ENCODE data around the gene GLE1.

The GLE1 gene

GRCh38 chr9:128481561-128481960 is 23.0 kb upstream of the GLE1 start:
- no peak for DNase-seq (ENCODE audit: low read depth)
- H3K4me3 ChIP-seq (ENCODE audit: low read depth, low read length): no peak overlapping the region
- TF ChIP-seq MYC (IDR thresholded peaks at IDR 0.05; ENCODE audit: low read depth, low read length) (no peak), CTCF (IDR thresholded peaks at IDR 0.05; ENCODE audit: low read depth, low read length) (no peak), POLR2A (IDR thresholded peaks at IDR 0.05; ENCODE audit: extremely low read depth, insufficient read length) (no peak), MAX (IDR thresholded peaks at IDR 0.05; ENCODE audit: low read depth, low read length) (no peak)

- TF ChIP-seq MYC (IDR thresholded peaks at IDR 0.05; ENCODE audit: low read depth, low read length): no peak
- no peak for TF ChIP-seq POLR2A (IDR thresholded peaks at IDR 0.05; ENCODE audit: extremely low read depth, insufficient read length)
- TF ChIP-seq CTCF (IDR thresholded peaks at IDR 0.05; ENCODE audit: low read depth, low read length): no peak
- TF ChIP-seq MAX (IDR thresholded peaks at IDR 0.05; ENCODE audit: low read depth, low read length): no peak
- H3K4me3 ChIP-seq (ENCODE audit: low read depth, low read length): no peak overlapping the region
- DNase-seq (ENCODE audit: low read depth): no peak
Measured at GRCh38 chr9:128482186-128482585, 22.3 kb upstream of the GLE1 start.

- DNase-seq (ENCODE audit: low read depth): no peak
- no peak for TF ChIP-seq CTCF (IDR thresholded peaks at IDR 0.05; ENCODE audit: low read depth, low read length)
- TF ChIP-seq MYC (IDR thresholded peaks at IDR 0.05; ENCODE audit: low read depth, low read length): no peak
- no peak for TF ChIP-seq MAX (IDR thresholded peaks at IDR 0.05; ENCODE audit: low read depth, low read length)
- TF ChIP-seq POLR2A (IDR thresholded peaks at IDR 0.05; ENCODE audit: extremely low read depth, insufficient read length): no peak
- no peak overlapping the region for H3K4me3 ChIP-seq (ENCODE audit: low read depth, low read length)
Measured at GRCh38 chr9:128484686-128485413, 19.7 kb upstream of the GLE1 start.

GRCh38 chr9:128485414-128485855 is 19.1 kb upstream of the GLE1 start:
- DNase-seq (ENCODE audit: low read depth): no peak
- no peak overlapping the region for H3K4me3 ChIP-seq (ENCODE audit: low read depth, low read length)
- TF ChIP-seq MAX (IDR thresholded peaks at IDR 0.05; ENCODE audit: low read depth, low read length) (no peak), MYC (IDR thresholded peaks at IDR 0.05; ENCODE audit: low read depth, low read length) (no peak), CTCF (IDR thresholded peaks at IDR 0.05; ENCODE audit: low read depth, low read length) (no peak)

GRCh38 chr9:128486201-128486600 is 18.3 kb upstream of the GLE1 start:
- no peak overlapping the region for H3K4me3 ChIP-seq (ENCODE audit: low read depth, low read length)
- TF ChIP-seq POLR2A (IDR thresholded peaks at IDR 0.05; ENCODE audit: extremely low read depth, insufficient read length) (no peak), MAX (IDR thresholded peaks at IDR 0.05; ENCODE audit: low read depth, low read length) (no peak), CTCF (IDR thresholded peaks at IDR 0.05; ENCODE audit: low read depth, low read length) (no peak), MYC (IDR thresholded peaks at IDR 0.05; ENCODE audit: low read depth, low read length) (no peak)
- no peak for DNase-seq (ENCODE audit: low read depth)
